ENCODE data around the gene CARD11.

The CARD11 gene

DNA sequence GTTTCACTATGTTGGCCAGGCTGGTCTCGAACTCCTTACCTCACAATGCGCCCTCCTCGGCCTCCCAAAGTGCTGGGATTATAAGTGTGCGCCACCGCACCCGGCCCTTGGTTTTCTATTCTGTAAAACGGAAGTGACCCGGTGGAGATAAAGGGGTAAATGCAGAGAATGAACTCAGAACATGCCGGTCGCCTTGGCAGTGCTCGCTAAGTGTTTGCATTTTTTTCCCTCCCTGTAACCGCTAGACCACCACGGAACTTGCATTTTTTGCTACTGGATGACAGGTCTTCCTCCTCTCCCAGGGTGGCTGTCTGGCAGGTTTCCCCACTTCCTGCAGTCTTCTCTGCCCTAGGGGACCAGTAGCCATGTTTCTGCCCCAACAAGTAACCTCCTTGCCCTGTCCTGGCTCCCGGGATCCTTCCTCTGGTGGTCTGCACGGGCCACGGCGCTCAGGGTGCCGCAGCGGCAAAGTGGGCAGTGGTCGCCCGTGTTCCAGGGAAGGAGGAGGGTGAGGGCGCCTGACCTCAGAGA, 180.8 kb downstream of the CARD11 start:
- no peak; the same call in 2 of the 3 replicates for ATAC-seq
- TF ChIP-seq OSR1 (CRISPR knock-in tag; IDR thresholded peaks at IDR 0.05) (no peak), ZC3H10 (CRISPR knock-in tag; IDR thresholded peaks at IDR 0.05) (no peak), ZNF70 (CRISPR knock-in tag; IDR thresholded peaks at IDR 0.05) (no peak), SNAI2 (CRISPR knock-in tag; IDR thresholded peaks at IDR 0.05) (no peak), ISL1 (CRISPR knock-in tag; IDR thresholded peaks at IDR 0.05) (no peak), TSHZ2 (CRISPR knock-in tag; IDR thresholded peaks at IDR 0.05) (no peak), ESRRG (CRISPR knock-in tag; IDR thresholded peaks at IDR 0.05) (no peak), GLIS3 (CRISPR knock-in tag; IDR thresholded peaks at IDR 0.05) (no peak), POU6F1 (CRISPR knock-in tag; IDR thresholded peaks at IDR 0.05; ENCODE audit: borderline replicate concordance, low read depth) (no peak), TCF4 (CRISPR knock-in tag; IDR thresholded peaks at IDR 0.05; ENCODE audit: borderline replicate concordance) (no peak), CREB5 (CRISPR knock-in tag; IDR thresholded peaks at IDR 0.05; ENCODE audit: low read depth) (no peak), CSDC2 (CRISPR knock-in tag; IDR thresholded peaks at IDR 0.05) (no peak), TOX (CRISPR knock-in tag; IDR thresholded peaks at IDR 0.05; ENCODE audit: borderline replicate concordance) (no peak)

GRCh38 chr7:2861509-2861908, 182.2 kb downstream of the CARD11 start:
- TF ChIP-seq ARNTL (CRISPR knock-in tag; IDR thresholded peaks at IDR 0.05; ENCODE audit: borderline replicate concordance, low read depth): no peak
- no peak for TF ChIP-seq ZC3H10 (CRISPR knock-in tag; IDR thresholded peaks at IDR 0.05)
- no peak for TF ChIP-seq TOX (CRISPR knock-in tag; IDR thresholded peaks at IDR 0.05; ENCODE audit: borderline replicate concordance)
- no peak for ATAC-seq

DNA sequence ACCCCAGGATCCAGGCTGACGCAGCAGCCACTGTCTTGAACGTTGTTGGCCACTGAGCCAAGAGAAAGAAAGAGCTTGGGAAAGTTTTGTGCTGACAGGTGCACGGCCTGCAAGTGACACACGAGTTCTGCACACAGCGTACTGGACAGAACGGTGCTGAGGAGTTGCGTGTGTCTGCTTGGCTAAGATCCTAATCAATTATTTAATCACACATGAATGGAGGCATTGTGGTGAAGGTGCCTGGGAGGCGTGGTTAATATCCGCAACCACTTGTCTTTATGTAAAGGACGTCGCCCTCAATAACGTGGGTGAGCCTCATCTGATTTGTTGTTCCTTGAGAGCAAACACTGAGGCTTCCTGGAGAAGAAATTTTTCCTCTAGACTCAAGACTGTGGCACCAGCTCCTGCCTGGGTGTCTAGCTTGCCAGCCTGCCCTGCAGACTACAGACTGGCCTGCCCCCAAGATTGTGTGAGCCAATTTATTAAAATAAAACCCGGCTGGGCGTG, 183.0 kb downstream of the CARD11 start:
- no peak for TF ChIP-seq TSHZ2 (CRISPR knock-in tag; IDR thresholded peaks at IDR 0.05)
- no peak for TF ChIP-seq ZNF8 (CRISPR knock-in tag; IDR thresholded peaks at IDR 0.05)
- TF ChIP-seq ISL1 (CRISPR knock-in tag; IDR thresholded peaks at IDR 0.05): no peak
- no peak for TF ChIP-seq SNAI2 (CRISPR knock-in tag; IDR thresholded peaks at IDR 0.05)
- no peak for TF ChIP-seq ZNF70 (CRISPR knock-in tag; IDR thresholded peaks at IDR 0.05)
- no peak for TF ChIP-seq GLIS3 (CRISPR knock-in tag; IDR thresholded peaks at IDR 0.05)
- TF ChIP-seq ZNF565 (CRISPR knock-in tag; conservative IDR thresholded peaks at IDR 0.05; ENCODE audit: low read depth): no peak
- no peak for TF ChIP-seq BACH2 (CRISPR knock-in tag; IDR thresholded peaks at IDR 0.05; ENCODE audit: borderline replicate concordance)
- no peak for TF ChIP-seq OSR1 (CRISPR knock-in tag; IDR thresholded peaks at IDR 0.05)
- no peak for TF ChIP-seq ARNTL (CRISPR knock-in tag; IDR thresholded peaks at IDR 0.05; ENCODE audit: borderline replicate concordance, low read depth)
- no peak for TF ChIP-seq ZFP30 (CRISPR knock-in tag; IDR thresholded peaks at IDR 0.05)
- TF ChIP-seq RARB (CRISPR knock-in tag; IDR thresholded peaks at IDR 0.05): no peak
- no peak for TF ChIP-seq TCF4 (CRISPR knock-in tag; IDR thresholded peaks at IDR 0.05; ENCODE audit: borderline replicate concordance)
- ATAC-seq: no peak

- no peak for ATAC-seq
- no peak for TF ChIP-seq TSHZ2 (CRISPR knock-in tag; IDR thresholded peaks at IDR 0.05)
These were observed 183.7 kb downstream of the CARD11 start for GRCh38 chr7:2859952-2860351.

All from SK-N-SH treated with all-trans-retinoic acid at 6 μM for 48 hours (cell line).